Liver (tissue), 9 donors: ENCODE measurements around the gene COLEC12. TPM values are rescaled to one million over a fixed set of nuclear protein-coding genes. Genes with fewer than 3 reads are reported as not detected.

ENCODE experiments used
- DNase-seq: peaks from one replicate; pipeline ENCODE4 v3.0.0-alpha.2; 2017; ENCODE audit warnings: low spot score
- H3K27ac ChIP-seq, 2 donors: one replicate each; pipeline ENCODE4 v1.7.0; 2013; ENCODE audit warnings: inconsistent platforms in 2 of 2, low read length in 2 of 2, control low read depth in 1 of 2, low read depth in 1 of 2, mild to moderate bottlenecking in 1 of 2
- H3K27me3 ChIP-seq, 4 donors: one replicate each; pipeline versions ENCODE4 v1.6.1 to v1.7.0; 2013; ENCODE audit warnings: low read length in 3 of 4, inconsistent platforms in 1 of 4, mild to moderate bottlenecking in 1 of 4, moderate library complexity in 1 of 4; ENCODE audit not compliant: control insufficient read depth in 4 of 4, insufficient read depth in 4 of 4
- H3K36me3 ChIP-seq, 4 donors: one replicate each; pipeline versions ENCODE4 v1.6.1 to v1.7.0; 2013; ENCODE audit warnings: low read length in 3 of 4, mild to moderate bottlenecking in 3 of 4, low read depth in 1 of 4, moderate library complexity in 1 of 4; ENCODE audit not compliant: control insufficient read depth in 4 of 4, insufficient read depth in 3 of 4
- H3K4me1 ChIP-seq, 4 donors: one replicate each; pipeline versions ENCODE4 v1.6.1 to v1.7.0; 2013; ENCODE audit warnings: low read length in 3 of 4, mild to moderate bottlenecking in 3 of 4, moderate library complexity in 1 of 4; ENCODE audit not compliant: control insufficient read depth in 4 of 4, insufficient read depth in 4 of 4
- H3K4me3 ChIP-seq, 3 donors: one replicate each; pipeline versions ENCODE4 v1.6.1 to v1.7.0; 2013; ENCODE audit warnings: low read length in 3 of 3, control low read depth in 1 of 3, low read depth in 1 of 3, mild to moderate bottlenecking in 1 of 3
- H3K9ac ChIP-seq, 2 donors: one replicate each; pipeline ENCODE4 v1.7.0; 2013; ENCODE audit warnings: low read length in 2 of 2, mild to moderate bottlenecking in 2 of 2, moderate library complexity in 2 of 2, control low read depth in 1 of 2, low read depth in 1 of 2
- H3K9me3 ChIP-seq, 4 donors: one replicate each; pipeline versions ENCODE4 v1.6.1 to v1.7.0; 2013; ENCODE audit warnings: low read length in 3 of 4; ENCODE audit not compliant: control insufficient read depth in 4 of 4
- EGR1 ChIP-seq, 2 donors: IDR thresholded peaks; 2 replicates each; pipeline ENCODE4 v1.6.1; 2016 to 2018; ENCODE audit warnings: antibody characterized with exemption in 2 of 2, low read depth in 2 of 2
- FOXA1 ChIP-seq: IDR thresholded peaks from 2 replicates; pipeline ENCODE4 v1.6.1; 2016; ENCODE audit warnings: antibody characterized with exemption
- FOXA2 ChIP-seq: IDR thresholded peaks from 2 replicates; pipeline ENCODE4 v1.6.1; 2016; ENCODE audit warnings: antibody characterized with exemption
- GABPA ChIP-seq, 2 donors: IDR thresholded peaks in 1 of 2; conservative IDR thresholded peaks in 1 of 2; 2 replicates each; pipeline ENCODE4 v1.6.1; 2016; ENCODE audit warnings: antibody characterized with exemption in 2 of 2, mild to moderate bottlenecking in 1 of 2, moderate library complexity in 1 of 2
- HNF4A ChIP-seq, 2 donors: conservative IDR thresholded peaks; 2 replicates each; pipeline ENCODE4 v1.6.1; 2016; ENCODE audit warnings: antibody characterized with exemption in 2 of 2, mild to moderate bottlenecking in 2 of 2
- HNF4G ChIP-seq: IDR thresholded peaks from 2 replicates; pipeline ENCODE4 v1.6.1; 2016; ENCODE audit warnings: antibody characterized with exemption
- JUND ChIP-seq, 2 donors: IDR thresholded peaks; 2 replicates each; pipeline ENCODE4 v1.6.1; 2016; ENCODE audit warnings: antibody characterized with exemption in 2 of 2
- NR2F2 ChIP-seq: IDR thresholded peaks from 2 replicates; pipeline ENCODE4 v1.6.1; 2016; ENCODE audit warnings: antibody characterized with exemption
- RAD21 ChIP-seq, 2 donors: IDR thresholded peaks; 2 replicates each; pipeline ENCODE4 v1.6.1; 2016; ENCODE audit warnings: antibody characterized with exemption in 2 of 2, mild to moderate bottlenecking in 2 of 2
- RXRA ChIP-seq, 2 donors: IDR thresholded peaks; 2 replicates each; pipeline ENCODE4 v1.6.1; 2017 to 2018; ENCODE audit warnings: antibody characterized with exemption in 2 of 2, mild to moderate bottlenecking in 1 of 2
- SP1 ChIP-seq: IDR thresholded peaks from 2 replicates; pipeline ENCODE4 v1.6.1; 2018; ENCODE audit warnings: antibody characterized with exemption, mild to moderate bottlenecking
- TAF1 ChIP-seq: conservative IDR thresholded peaks from 2 replicates; pipeline ENCODE4 v1.6.1; 2016; ENCODE audit warnings: antibody characterized with exemption, mild to moderate bottlenecking
- YY1 ChIP-seq: IDR thresholded peaks from 2 replicates; pipeline ENCODE4 v1.6.1; 2016; ENCODE audit warnings: antibody characterized with exemption, mild to moderate bottlenecking
- WGBS: extraction: QIAGEN DNeasy Blood & Tissue Kit; methylation state at CpG from one replicate; pipeline ENCODE4 v1.1.7; 2013; 5-methylcytosine and 5-hydroxymethylcytosine counted together
- polyA plus RNA-seq, 2 donors: library from polyadenylated mRNA; stranded (reverse) in 1 of 2; unstranded in 1 of 2; fragments of 200-250 nt in 1 of 2; fragments of >200 nt in 1 of 2; fragmentation: Nextera tagmentation in 1 of 2; extraction: Ambion mirVana in 1 of 2; gene quantifications; one replicate each; pipeline versions ENCODE4 v1.2.1 to v1.2.3, GENCODE V29; 2013 to 2015
- total RNA-seq, 2 donors: library from RNA; depleted of rRNA; stranded (reverse); fragments of >200 nt; gene quantifications; one replicate each; pipeline ENCODE4 v1.2.3, GENCODE V29; 2014
- TF ChIP-seq, protein P1 (sequence below): fragments of 150-350 bp; IDR thresholded peaks from 2 replicates; pipeline ENCODE4 v1.5.1; 2017; ENCODE audit warnings: improper control_type of control experiment, low read depth, low read length; ENCODE audit not compliant: missing input control
- TF ChIP-seq, protein P2 (sequence below): IDR thresholded peaks from 2 replicates; pipeline ENCODE4 v1.6.1; 2016; ENCODE audit warnings: antibody characterized with exemption, mild to moderate bottlenecking
- TF ChIP-seq, protein P3 (sequence below): IDR thresholded peaks from 2 replicates; pipeline ENCODE4 v1.6.1; 2016; ENCODE audit warnings: antibody characterized with exemption
- TF ChIP-seq, protein P4 (sequence below): IDR thresholded peaks from 2 replicates; pipeline ENCODE4 v1.6.1; 2016; ENCODE audit warnings: antibody characterized with exemption
- TF ChIP-seq, protein P5 (sequence below): IDR thresholded peaks from 2 replicates; pipeline ENCODE4 v1.6.1; 2016; ENCODE audit warnings: antibody characterized with exemption
- donor health status: healthy.
- donor health status: healthy.
- donor health status: healthy.
- donor health status: healthy.
- donor health status: healthy.

Gene COLEC12
- total and polyA plus RNA-seq, 4 donors = 0.03 to 1.6 (median 0.28) TPM

DNA sequence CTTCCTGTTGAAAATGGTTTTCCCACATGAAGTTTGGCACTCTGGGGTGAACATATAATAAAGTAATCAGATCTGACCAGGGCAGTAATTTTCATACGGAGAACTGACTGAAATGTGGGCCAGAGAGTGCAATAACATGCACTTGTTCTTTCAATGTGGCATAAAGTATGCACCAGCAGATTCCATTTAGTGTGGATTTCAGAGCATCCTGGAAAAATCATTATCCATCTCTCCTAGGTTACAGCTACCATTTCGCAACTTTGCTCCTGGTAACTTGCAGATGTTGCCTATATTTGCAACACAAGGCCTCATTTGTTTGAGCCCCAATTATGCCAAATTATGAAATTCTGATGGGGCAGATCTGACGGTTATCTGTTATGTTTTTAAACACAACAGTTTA is 55.4 kb downstream of the COLEC12 start:
- WGBS = 83% methylated on average over 3 of the region's 3 CpGs

DNA sequence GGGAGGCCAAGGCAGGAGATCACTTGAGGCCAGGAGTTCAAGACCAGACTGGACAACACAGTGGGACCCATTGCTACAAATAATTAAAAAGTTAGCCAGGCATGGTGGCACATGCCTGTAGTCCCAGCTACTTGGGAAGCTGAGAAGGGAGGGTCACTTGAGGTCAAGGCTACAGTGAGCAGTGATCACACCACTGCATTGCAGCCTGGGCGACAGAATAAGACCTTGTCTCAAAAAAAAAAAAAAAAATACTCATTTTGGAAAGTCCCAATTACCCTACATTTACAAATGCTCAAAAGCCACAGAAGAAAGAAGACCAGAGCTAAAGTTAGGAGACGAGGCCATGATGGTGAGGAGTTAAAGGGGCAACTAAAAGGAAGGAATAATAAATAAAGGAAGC is 61.9 kb downstream of the COLEC12 start:
- Histone ChIP-seq H3K9ac (no peak overlapping the region), H3K27ac (no peak overlapping the region), H3K27me3 (no peaks in the 10 kb centered on the region), H3K4me1 (no peaks in the 10 kb centered on the region), H3K9me3 (no peaks in the 10 kb centered on the region), H3K36me3 (no peaks in the 10 kb centered on the region), H3K4me3 (no peak overlapping the region)
- WGBS = 81% methylated on average over 2 of the region's 2 CpGs
- DNase-seq = no peak
- TF ChIP-seq, protein P1, sequence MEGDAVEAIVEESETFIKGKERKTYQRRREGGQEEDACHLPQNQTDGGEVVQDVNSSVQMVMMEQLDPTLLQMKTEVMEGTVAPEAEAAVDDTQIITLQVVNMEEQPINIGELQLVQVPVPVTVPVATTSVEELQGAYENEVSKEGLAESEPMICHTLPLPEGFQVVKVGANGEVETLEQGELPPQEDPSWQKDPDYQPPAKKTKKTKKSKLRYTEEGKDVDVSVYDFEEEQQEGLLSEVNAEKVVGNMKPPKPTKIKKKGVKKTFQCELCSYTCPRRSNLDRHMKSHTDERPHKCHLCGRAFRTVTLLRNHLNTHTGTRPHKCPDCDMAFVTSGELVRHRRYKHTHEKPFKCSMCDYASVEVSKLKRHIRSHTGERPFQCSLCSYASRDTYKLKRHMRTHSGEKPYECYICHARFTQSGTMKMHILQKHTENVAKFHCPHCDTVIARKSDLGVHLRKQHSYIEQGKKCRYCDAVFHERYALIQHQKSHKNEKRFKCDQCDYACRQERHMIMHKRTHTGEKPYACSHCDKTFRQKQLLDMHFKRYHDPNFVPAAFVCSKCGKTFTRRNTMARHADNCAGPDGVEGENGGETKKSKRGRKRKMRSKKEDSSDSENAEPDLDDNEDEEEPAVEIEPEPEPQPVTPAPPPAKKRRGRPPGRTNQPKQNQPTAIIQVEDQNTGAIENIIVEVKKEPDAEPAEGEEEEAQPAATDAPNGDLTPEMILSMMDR = no peak
- no peak for TF ChIP-seq EGR1 (IDR thresholded peaks at IDR 0.05; ENCODE audit: low read depth in 2 of 2)
- TF ChIP-seq, protein P2, sequence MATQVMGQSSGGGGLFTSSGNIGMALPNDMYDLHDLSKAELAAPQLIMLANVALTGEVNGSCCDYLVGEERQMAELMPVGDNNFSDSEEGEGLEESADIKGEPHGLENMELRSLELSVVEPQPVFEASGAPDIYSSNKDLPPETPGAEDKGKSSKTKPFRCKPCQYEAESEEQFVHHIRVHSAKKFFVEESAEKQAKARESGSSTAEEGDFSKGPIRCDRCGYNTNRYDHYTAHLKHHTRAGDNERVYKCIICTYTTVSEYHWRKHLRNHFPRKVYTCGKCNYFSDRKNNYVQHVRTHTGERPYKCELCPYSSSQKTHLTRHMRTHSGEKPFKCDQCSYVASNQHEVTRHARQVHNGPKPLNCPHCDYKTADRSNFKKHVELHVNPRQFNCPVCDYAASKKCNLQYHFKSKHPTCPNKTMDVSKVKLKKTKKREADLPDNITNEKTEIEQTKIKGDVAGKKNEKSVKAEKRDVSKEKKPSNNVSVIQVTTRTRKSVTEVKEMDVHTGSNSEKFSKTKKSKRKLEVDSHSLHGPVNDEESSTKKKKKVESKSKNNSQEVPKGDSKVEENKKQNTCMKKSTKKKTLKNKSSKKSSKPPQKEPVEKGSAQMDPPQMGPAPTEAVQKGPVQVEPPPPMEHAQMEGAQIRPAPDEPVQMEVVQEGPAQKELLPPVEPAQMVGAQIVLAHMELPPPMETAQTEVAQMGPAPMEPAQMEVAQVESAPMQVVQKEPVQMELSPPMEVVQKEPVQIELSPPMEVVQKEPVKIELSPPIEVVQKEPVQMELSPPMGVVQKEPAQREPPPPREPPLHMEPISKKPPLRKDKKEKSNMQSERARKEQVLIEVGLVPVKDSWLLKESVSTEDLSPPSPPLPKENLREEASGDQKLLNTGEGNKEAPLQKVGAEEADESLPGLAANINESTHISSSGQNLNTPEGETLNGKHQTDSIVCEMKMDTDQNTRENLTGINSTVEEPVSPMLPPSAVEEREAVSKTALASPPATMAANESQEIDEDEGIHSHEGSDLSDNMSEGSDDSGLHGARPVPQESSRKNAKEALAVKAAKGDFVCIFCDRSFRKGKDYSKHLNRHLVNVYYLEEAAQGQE = no peak
- no peak for TF ChIP-seq NR2F2
- TF ChIP-seq HNF4A (conservative IDR thresholded peaks at IDR 0.05) = no peak
- no peak for TF ChIP-seq FOXA1

More for the DNA sequence above, 55.4 kb downstream of the COLEC12 start:
- Histone ChIP-seq H3K9me3 (no peaks in the 10 kb centered on the region), H3K9ac (no peak overlapping the region), H3K4me1 (no peaks in the 10 kb centered on the region), H3K27me3 (no peaks in the 10 kb centered on the region), H3K4me3 (no peak overlapping the region), H3K27ac (no peak overlapping the region), H3K36me3 (no peaks in the 10 kb centered on the region)
- no peak for DNase-seq
- TF ChIP-seq RXRA (IDR thresholded peaks at IDR 0.05) (no peak), TAF1 (no peak), RAD21 (IDR thresholded peaks at IDR 0.05) (no peak), HNF4G (no peak), FOXA2 (no peak), HNF4A (conservative IDR thresholded peaks at IDR 0.05) (no peak), YY1 (no peak), EGR1 (IDR thresholded peaks at IDR 0.05; ENCODE audit: low read depth in 2 of 2) (no peak), JUND (IDR thresholded peaks at IDR 0.05) (no peak), SP1 (no peak), NR2F2 (no peak), FOXA1 (no peak), GABPA (IDR thresholded peaks at IDR 0.05 in 1 of 2, conservative IDR thresholded peaks at IDR 0.05 in 1 of 2) (no peak)
- TF ChIP-seq, protein P3, sequence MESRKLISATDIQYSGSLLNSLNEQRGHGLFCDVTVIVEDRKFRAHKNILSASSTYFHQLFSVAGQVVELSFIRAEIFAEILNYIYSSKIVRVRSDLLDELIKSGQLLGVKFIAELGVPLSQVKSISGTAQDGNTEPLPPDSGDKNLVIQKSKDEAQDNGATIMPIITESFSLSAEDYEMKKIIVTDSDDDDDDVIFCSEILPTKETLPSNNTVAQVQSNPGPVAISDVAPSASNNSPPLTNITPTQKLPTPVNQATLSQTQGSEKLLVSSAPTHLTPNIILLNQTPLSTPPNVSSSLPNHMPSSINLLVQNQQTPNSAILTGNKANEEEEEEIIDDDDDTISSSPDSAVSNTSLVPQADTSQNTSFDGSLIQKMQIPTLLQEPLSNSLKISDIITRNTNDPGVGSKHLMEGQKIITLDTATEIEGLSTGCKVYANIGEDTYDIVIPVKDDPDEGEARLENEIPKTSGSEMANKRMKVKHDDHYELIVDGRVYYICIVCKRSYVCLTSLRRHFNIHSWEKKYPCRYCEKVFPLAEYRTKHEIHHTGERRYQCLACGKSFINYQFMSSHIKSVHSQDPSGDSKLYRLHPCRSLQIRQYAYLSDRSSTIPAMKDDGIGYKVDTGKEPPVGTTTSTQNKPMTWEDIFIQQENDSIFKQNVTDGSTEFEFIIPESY = no peak
- TF ChIP-seq, protein P2 = no peak
- TF ChIP-seq, protein P4, sequence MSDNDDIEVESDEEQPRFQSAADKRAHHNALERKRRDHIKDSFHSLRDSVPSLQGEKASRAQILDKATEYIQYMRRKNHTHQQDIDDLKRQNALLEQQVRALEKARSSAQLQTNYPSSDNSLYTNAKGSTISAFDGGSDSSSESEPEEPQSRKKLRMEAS = no peak
- TF ChIP-seq, protein P1 = no peak
- TF ChIP-seq, protein P5, sequence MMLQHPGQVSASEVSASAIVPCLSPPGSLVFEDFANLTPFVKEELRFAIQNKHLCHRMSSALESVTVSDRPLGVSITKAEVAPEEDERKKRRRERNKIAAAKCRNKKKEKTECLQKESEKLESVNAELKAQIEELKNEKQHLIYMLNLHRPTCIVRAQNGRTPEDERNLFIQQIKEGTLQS = no peak
